B cell (primary cell): ENCODE data around the gene ARL16. TPM values are rescaled to one million over a fixed set of nuclear protein-coding genes. Genes with fewer than 3 reads are reported as not detected.

ENCODE experiments used
- ATAC-seq: fragments of 200-7000 bp; cut with Tn5 transposase; one replicate; pipeline ENCODE4 v1.10.0; 2021; ENCODE audit warnings: low read depth, mild to moderate bottlenecking, moderate number of reproducible peaks, moderate library complexity
- CTCF ChIA-PET: fragments of 350-600 bp; sonication (Branson Sonifier 250); formaldehyde crosslinking; loops from one replicate; lab custom pipeline; 2021; ENCODE audit warnings: antibody characterized with exemption, inconsistent platforms; lab: Charles Lee
- POLR2A ChIA-PET: fragments of 350-600 bp; sonication (Branson Sonifier 250); formaldehyde crosslinking; loops from one replicate; lab custom pipeline; 2021; ENCODE audit warnings: antibody characterized with exemption; lab: Charles Lee
- DNase-seq: peaks from one replicate; pipeline ENCODE4 v3.0.0; 2013
- H2AFZ ChIP-seq: 2 replicates; pipeline ENCODE4 v1.6.1; 2012; ENCODE audit warnings: mild to moderate bottlenecking, low read depth, low read length; ENCODE audit not compliant: insufficient read depth, poor library complexity, severe bottlenecking
- H3K27ac ChIP-seq, 2 donors: 1 replicate in 1 of 2; 2 replicates in 1 of 2; pipeline ENCODE4 v1.5.1; 2012 to 2013; ENCODE audit warnings: low read length in 2 of 2, mild to moderate bottlenecking in 2 of 2, moderate library complexity in 1 of 2
- H3K27me3 ChIP-seq, 4 experiments: fragments of 200-600 bp in 1 of 4; sonication (generic) in 1 of 4; replicated peaks in 1 of 4; 1 replicate in 2 of 4; 2 replicates in 2 of 4; pipeline versions ENCODE4 v1.6.1 to v1.7.0; 2013 to 2016; ENCODE audit warnings: low read length in 3 of 4, mild to moderate bottlenecking in 2 of 4, mixed read lengths in 1 of 4, moderate library complexity in 1 of 4; ENCODE audit not compliant: insufficient read depth in 4 of 4, control insufficient read depth in 3 of 4; ENCODE audit errors: control extremely low read depth in 1 of 4
- H3K36me3 ChIP-seq, 2 experiments: replicated peaks in 1 of 2; 1 replicate in 1 of 2; 2 replicates in 1 of 2; pipeline versions ENCODE4 v1.6.1 to v1.7.1; 2013; ENCODE audit warnings: low read length in 1 of 2; ENCODE audit not compliant: insufficient read depth in 2 of 2, control insufficient read depth in 1 of 2; ENCODE audit errors: control extremely low read depth in 1 of 2, extremely low read depth in 1 of 2
- H3K4me1 ChIP-seq, 2 donors: fragments of 200-600 bp in 1 of 2; sonication (generic) in 1 of 2; 1 replicate in 1 of 2; 2 replicates in 1 of 2; pipeline versions ENCODE4 v1.5.1 to v1.6.1; 2013 to 2017; ENCODE audit warnings: low read length in 2 of 2; ENCODE audit not compliant: control insufficient read depth in 2 of 2, insufficient read depth in 2 of 2
- H3K4me2 ChIP-seq: replicated peaks from 2 replicates; pipeline ENCODE3; 2012; ENCODE audit warnings: mild to moderate bottlenecking, low read depth, low read length; ENCODE audit not compliant: poor library complexity, severe bottlenecking
- H3K4me3 ChIP-seq, 5 experiments: fragments of 200-600 bp in 1 of 5; sonication (generic) in 1 of 5; 1 replicate in 3 of 5; 2 replicates in 2 of 5; pipeline versions ENCODE4 v1.5.1 to v1.7.0; 2011 to 2016; ENCODE audit warnings: low read length in 4 of 5, mild to moderate bottlenecking in 4 of 5, low read depth in 2 of 5, control low read depth in 1 of 5, moderate library complexity in 1 of 5; ENCODE audit not compliant: insufficient read depth in 1 of 5; ENCODE audit errors: control extremely low read depth in 1 of 5, extremely low read depth in 1 of 5
- H3K79me2 ChIP-seq: fragments of 200-600 bp; sonication (generic); one replicate; pipeline ENCODE4 v1.6.0; 2016; ENCODE audit warnings: low read length; ENCODE audit not compliant: control insufficient read depth, insufficient read depth
- H3K9ac ChIP-seq: fragments of 200-600 bp; sonication (generic); 2 replicates; pipeline ENCODE4 v1.6.1; 2017; ENCODE audit warnings: mild to moderate bottlenecking, low read length, moderate library complexity
- H3K9me3 ChIP-seq, 3 donors: one replicate each; pipeline versions ENCODE4 v1.6.1 to v1.7.1; 2013; ENCODE audit warnings: low read length in 2 of 3; ENCODE audit not compliant: control insufficient read depth in 2 of 3, insufficient read depth in 1 of 3; ENCODE audit errors: control extremely low read depth in 1 of 3
- H4K20me1 ChIP-seq: 2 replicates; pipeline ENCODE4 v1.6.0; 2012; ENCODE audit warnings: mild to moderate bottlenecking, low read length; ENCODE audit not compliant: insufficient read depth, control insufficient read depth, poor library complexity, severe bottlenecking
- H3K27ac Mint-ChIP-seq: one replicate; pipeline ENCODE4 v1.8.0; 2021; ENCODE audit warnings: mixed read lengths
- H3K27me3 Mint-ChIP-seq: one replicate; pipeline ENCODE4 v1.8.0; 2021; ENCODE audit warnings: mixed read lengths
- H3K4me1 Mint-ChIP-seq: one replicate; pipeline ENCODE4 v1.8.0; 2021; ENCODE audit warnings: mixed read lengths
- H3K4me3 Mint-ChIP-seq: one replicate; pipeline ENCODE4 v1.8.0; 2021; ENCODE audit warnings: mixed read lengths
- H3K9me3 Mint-ChIP-seq: one replicate; pipeline ENCODE4 v1.8.0; 2022; ENCODE audit warnings: mixed read lengths; ENCODE audit not compliant: insufficient read depth
- EZH2 ChIP-seq: IDR thresholded peaks from 2 replicates; pipeline ENCODE4 v1.6.1; 2012; ENCODE audit warnings: borderline replicate concordance, low read depth, mild to moderate bottlenecking, moderate library complexity, low read length; ENCODE audit not compliant: insufficient read depth, poor library complexity, severe bottlenecking
- WGBS: methylation state at CpG from one replicate; pipeline ENCODE4 v1.1.5; 2013; ENCODE audit warnings: missing lambda C conversion rate; ENCODE audit not compliant: insufficient coverage; 5-methylcytosine and 5-hydroxymethylcytosine counted together
- intact Hi-C: fragments of 100-400 bp; cut with micrococcal nuclease; formaldehyde crosslinking; loops from one replicate; pipeline ENCODE4 v1.10.0; 2022
- polyA plus RNA-seq: library from polyadenylated mRNA; depleted of rRNA; stranded (reverse); fragments of >200 nt; gene quantifications from 2 replicates; pipeline ENCODE4 v1.2.3, GENCODE V29; 2012
- total RNA-seq, 2 donors: library from RNA; stranded (reverse); fragments of 120-200 nt in 1 of 2; gene quantifications; 1 replicate in 1 of 2; 2 replicates in 1 of 2; pipeline versions ENCODE4 v1.2.3 to v1.2.4, GENCODE V29; 2013 to 2022
- TF ChIP-seq, protein P1 (sequence below): fragments of 200-600 bp; IDR thresholded peaks from one replicate; pipeline ENCODE4 v1.8.0; 2022; ENCODE audit warnings: antibody characterized with exemption, mild to moderate bottlenecking

The ARL16 gene
- total and polyA plus RNA-seq, 2 donors (not counting 1 experiment from before 2014, with no cell fraction given): 32.5 to 101 TPM

DNA sequence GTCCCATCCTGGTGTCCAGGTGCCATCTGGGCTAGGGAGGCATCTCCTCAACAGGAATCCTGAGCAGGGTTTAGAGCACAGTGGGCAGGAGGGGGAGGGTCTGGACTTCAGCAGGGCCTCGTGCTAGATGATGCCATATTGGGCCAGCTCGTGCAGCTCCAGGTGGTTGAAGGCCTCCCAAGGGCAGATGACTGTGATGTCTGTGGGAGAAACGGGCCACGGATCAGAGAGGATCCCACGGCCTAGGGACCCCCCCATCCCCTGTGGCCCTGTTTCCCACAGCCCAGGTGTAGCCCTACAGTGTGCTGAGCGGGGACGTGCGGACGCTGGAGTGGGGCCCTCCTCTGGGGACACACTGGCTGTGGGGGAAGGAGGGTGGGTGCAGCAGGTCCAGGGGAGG is 32.6 kb downstream of the ARL16 start:
- Histone ChIP-seq H3K27ac (no peak overlapping the region), H2AFZ (no peak overlapping the region), H4K20me1 (no peaks in the 10 kb centered on the region), H3K4me2 (no peak overlapping the region), H3K9me3 (peaks cover 0 to 21% (median 3%) of the 10 kb centered on the region in 3 donors), H3K27me3 (peaks cover 0 to 36% (median 4%) of the 10 kb centered on the region in 4 experiments), H3K4me1 (peaks cover 12 to 18% of the 10 kb centered on the region in 2 donors), H3K79me2 (no peaks in the 10 kb centered on the region), H3K36me3 (no peaks in the 10 kb centered on the region), H3K4me3 (no peak overlapping the region), H3K9ac (no peak overlapping the region)
- POLR2A ChIA-PET: no interaction called here
- peaks cover 18% of the 10 kb centered on the region for H3K27me3 Mint-ChIP-seq
- no peaks in the 10 kb centered on the region for H3K9me3 Mint-ChIP-seq
- DNase-seq: no peak
- intact Hi-C loops: no loop called here
- no peak overlapping the region for H3K4me3 Mint-ChIP-seq
- WGBS: 90% methylated on average over 5 of the region's 9 CpGs
- peaks cover 15% of the 10 kb centered on the region for H3K4me1 Mint-ChIP-seq
- CTCF ChIA-PET: no interaction called here
- ATAC-seq: no peak
- H3K27ac Mint-ChIP-seq: no peak overlapping the region
- no peak for TF ChIP-seq EZH2
- TF ChIP-seq, protein P1, sequence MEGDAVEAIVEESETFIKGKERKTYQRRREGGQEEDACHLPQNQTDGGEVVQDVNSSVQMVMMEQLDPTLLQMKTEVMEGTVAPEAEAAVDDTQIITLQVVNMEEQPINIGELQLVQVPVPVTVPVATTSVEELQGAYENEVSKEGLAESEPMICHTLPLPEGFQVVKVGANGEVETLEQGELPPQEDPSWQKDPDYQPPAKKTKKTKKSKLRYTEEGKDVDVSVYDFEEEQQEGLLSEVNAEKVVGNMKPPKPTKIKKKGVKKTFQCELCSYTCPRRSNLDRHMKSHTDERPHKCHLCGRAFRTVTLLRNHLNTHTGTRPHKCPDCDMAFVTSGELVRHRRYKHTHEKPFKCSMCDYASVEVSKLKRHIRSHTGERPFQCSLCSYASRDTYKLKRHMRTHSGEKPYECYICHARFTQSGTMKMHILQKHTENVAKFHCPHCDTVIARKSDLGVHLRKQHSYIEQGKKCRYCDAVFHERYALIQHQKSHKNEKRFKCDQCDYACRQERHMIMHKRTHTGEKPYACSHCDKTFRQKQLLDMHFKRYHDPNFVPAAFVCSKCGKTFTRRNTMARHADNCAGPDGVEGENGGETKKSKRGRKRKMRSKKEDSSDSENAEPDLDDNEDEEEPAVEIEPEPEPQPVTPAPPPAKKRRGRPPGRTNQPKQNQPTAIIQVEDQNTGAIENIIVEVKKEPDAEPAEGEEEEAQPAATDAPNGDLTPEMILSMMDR: no peak

DNA sequence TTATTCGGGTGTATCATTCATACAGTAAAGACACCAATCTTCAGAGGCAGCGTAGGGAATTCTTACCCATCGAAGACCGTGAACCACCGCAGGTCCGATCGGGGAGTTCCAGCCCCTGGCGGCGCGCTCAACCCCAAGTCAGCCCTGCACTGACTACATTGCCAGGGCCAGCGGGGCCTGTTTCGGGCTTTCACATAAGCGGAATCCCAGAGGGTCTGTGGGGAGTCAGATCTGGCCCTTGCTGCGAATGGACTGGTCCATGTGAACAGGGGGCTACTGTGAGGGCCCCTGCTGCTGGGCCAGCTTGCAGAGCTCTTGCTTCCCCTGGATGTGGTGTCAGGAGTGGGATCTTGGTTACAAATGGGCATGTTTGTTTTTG is 34.9 kb downstream of the ARL16 start:
- no peak for DNase-seq
- Histone ChIP-seq H3K4me3 (no peak overlapping the region), H3K4me1 (peaks cover 8 to 13% of the 10 kb centered on the region in 2 donors), H3K79me2 (no peaks in the 10 kb centered on the region), H3K9ac (no peak overlapping the region), H3K27me3 (peaks cover 0 to 27% (median 4%) of the 10 kb centered on the region in 4 experiments), H4K20me1 (no peaks in the 10 kb centered on the region), H3K9me3 (peaks cover 0 to 21% (median 3%) of the 10 kb centered on the region in 3 donors), H3K4me2 (no peak overlapping the region), H3K36me3 (no peaks in the 10 kb centered on the region), H3K27ac (no peak overlapping the region), H2AFZ (no peak overlapping the region)
- Mint-ChIP-seq H3K4me3 (no peak overlapping the region), H3K9me3 (no peaks in the 10 kb centered on the region), H3K27me3 (peaks cover 18% of the 10 kb centered on the region), H3K4me1 (peaks cover 12% of the 10 kb centered on the region), H3K27ac (no peak overlapping the region)
- CTCF ChIA-PET: interaction anchor here (1.3 kb wide), 1 partner anchor 27 kb away, joined by 3 read pairs; no protein-coding TSS in a partner anchor
- TF ChIP-seq, protein P1: no peak
- no peak for TF ChIP-seq EZH2
- intact Hi-C loops: no loop called here
- 80% methylated on average over 13 of the region's 14 CpGs for WGBS
- POLR2A ChIA-PET: no interaction called here
- no peak for ATAC-seq
